Umbilical cord (tissue), 2 donors: ENCODE data around the gene VPS51. TPM values are rescaled to one million over a fixed set of nuclear protein-coding genes. Genes with fewer than 3 reads are reported as not detected.

Experiments
- DNase-seq: peaks from one replicate; pipeline ENCODE4 v3.0.0-alpha.2; 2015; ENCODE audit warnings: low spot score
- total RNA-seq: library from RNA; depleted of rRNA; stranded (reverse); fragments of >200 nt; gene quantifications from one replicate; pipeline ENCODE4 v1.2.3, GENCODE V29; 2014; ENCODE audit warnings: low replicate concordance; ENCODE audit not compliant: insufficient read depth

VPS51 gene
- total RNA-seq, 1 donor from 2014 or later: 117 TPM

DNA sequence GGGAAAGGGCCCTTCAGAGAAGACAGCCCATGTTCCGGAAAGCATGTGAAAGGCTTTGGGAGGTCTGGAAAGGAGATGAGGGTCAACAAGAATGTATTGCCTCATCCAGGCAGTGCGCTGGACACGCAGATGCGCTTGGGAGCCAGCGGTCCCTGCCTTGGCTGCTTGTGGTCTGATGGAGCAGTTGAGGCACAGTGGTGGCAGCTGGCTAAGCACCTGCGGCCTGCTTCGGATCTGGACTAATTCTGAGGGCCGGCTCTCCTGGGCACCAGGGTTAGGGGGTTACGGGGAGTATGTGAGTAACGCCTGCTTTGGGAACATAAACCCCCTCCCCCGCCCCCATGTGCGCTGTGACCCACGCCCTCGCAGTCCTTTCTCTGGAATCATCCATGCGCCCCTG, 11.1 kb downstream of the VPS51 start:
- no peak for DNase-seq

DNA sequence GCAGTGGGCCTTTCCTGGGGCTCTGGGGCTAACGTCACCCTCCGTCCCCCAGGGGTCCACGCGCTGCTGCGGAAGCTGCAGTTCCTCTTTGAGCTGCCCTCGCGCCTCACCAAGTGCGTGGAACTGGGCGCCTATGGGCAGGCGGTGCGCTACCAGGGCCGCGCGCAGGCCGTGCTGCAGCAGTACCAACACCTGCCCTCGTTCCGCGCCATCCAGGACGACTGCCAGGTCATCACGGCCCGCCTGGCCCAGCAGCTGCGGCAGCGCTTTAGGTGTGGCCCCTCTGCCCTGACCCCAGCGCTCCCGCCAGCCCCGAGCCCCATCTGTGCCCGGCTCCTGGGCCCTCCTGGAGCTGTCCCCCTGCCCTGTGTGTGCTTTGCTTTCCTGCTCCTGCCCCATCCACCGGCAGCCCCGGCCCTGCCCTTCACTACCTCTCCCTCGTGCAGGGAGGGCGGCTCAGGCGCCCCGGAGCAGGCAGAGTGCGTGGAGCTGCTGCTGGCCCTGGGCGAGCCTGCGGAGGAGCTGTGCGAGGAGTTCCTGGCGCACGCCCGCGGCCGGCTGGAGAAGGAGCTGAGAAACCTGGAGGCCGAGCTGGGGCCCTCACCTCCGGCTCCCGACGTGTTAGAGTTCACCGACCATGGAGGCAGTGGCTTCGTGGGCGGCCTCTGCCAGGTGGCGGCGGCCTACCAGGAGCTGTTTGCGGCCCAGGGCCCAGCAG, 11.9 kb downstream of the VPS51 start:
- no peak for DNase-seq

DNA sequence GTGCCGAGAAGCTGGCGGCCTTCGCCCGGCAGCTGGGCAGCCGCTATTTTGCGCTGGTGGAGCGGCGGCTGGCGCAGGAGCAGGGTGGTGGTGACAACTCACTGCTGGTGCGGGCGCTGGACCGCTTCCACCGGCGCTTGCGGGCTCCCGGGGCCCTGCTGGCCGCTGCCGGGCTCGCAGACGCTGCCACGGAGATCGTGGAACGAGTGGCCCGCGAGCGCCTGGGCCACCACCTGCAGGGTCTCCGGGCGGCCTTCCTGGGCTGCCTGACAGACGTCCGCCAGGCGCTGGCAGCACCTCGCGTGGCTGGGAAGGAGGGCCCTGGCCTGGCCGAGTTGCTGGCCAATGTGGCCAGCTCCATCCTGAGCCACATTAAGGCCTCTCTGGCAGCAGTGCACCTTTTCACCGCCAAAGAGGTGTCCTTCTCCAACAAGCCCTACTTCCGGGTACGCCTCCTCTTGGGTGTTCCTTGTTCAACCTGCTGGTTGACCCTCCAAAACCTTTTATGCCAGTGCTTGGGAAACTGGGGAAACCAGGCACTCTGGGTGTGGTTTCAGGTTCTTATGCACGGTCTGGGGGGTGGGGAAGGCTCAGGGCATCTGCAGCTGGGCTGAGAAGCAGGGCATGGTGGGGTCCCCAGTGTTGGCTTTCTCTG, 12.6 kb downstream of the VPS51 start:
- no peak for DNase-seq

DNA sequence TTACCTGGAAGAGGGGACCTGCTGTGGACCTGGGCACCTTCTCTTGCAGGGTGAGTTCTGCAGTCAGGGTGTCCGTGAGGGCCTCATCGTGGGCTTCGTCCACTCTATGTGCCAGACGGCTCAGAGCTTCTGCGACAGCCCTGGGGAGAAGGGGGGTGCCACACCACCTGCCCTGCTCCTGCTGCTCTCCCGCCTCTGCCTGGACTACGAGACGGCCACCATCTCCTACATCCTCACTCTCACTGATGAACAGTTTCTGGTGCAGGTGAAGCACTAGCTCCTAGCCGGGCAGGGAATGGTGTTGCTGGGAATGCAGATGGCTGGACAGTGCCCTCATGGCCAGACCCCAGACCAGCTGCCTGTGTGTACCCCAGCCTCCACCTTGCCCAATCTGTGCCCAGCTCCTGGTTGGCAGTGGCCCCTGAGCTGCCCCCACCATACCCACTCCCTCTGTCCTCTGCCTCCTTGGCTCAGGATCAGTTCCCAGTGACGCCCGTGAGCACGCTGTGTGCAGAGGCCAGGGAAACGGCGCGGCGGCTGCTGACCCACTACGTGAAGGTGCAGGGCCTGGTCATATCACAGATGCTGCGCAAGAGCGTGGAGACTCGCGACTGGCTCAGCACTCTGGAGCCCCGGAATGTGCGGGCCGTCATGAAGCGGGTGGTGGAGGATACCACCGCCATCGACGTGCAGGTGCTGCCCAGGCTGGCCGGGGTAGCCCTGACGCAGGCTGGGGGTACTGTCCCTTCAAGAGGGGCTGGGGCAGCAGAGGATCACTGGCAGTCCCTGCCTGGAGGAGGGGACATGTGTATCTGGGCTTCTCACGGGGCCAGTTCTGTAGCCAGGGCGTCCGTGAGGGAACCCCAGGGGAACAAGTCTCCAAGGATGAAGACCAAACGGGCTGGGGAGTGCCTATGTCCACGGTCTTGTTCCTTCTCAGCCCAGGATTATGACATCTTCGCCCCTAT, 13.5 kb downstream of the VPS51 start:
- no peak for DNase-seq

DNA sequence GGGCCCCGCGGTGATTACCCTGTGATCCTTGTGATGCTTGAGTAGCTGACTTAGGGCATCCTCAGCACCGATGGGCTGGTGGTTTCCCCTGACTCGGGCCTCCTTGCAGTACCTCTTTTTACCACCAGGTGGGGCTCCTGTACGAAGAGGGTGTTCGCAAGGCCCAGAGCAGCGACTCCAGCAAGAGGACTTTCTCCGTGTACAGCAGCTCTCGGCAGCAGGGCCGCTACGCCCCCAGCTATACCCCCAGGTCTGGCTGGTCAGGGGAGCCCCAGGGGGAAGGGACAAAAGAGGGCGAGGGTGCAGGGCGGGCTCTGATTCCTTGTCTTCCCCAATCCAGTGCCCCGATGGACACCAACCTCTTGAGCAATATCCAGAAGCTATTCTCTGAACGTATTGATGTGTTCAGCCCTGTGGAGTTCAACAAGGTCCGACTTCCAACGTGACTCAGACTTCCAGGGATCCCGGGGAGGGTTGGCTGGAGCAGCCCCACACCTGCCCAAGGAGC, 14.4 kb downstream of the VPS51 start:
- DNase-seq: peak; percentile 82

DNA sequence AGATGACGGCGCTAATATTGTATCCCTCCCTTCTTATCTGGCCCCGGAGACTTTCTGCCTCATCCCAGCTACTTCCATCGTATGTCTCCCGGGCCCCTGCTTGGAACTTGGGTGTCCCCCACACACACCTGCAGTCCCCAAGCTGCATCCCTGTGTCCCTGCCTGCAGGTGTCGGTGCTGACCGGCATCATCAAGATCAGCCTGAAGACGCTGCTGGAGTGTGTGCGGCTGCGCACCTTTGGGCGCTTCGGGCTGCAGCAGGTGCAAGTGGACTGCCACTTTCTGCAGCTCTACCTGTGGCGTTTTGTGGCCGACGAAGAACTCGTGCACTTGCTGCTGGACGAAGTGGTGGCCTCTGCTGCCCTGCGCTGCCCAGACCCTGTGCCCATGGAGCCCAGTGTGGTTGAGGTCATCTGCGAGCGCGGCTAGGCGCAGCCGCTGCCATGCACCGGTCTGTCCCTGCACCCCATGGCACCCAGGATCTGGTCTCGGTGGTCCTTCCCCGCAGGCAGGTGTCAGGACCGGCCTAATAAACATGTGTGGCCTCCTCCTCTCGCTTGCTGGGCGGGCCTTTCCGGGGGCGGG, 15.2 kb downstream of the VPS51 start:
- DNase-seq: no peak

DNA sequence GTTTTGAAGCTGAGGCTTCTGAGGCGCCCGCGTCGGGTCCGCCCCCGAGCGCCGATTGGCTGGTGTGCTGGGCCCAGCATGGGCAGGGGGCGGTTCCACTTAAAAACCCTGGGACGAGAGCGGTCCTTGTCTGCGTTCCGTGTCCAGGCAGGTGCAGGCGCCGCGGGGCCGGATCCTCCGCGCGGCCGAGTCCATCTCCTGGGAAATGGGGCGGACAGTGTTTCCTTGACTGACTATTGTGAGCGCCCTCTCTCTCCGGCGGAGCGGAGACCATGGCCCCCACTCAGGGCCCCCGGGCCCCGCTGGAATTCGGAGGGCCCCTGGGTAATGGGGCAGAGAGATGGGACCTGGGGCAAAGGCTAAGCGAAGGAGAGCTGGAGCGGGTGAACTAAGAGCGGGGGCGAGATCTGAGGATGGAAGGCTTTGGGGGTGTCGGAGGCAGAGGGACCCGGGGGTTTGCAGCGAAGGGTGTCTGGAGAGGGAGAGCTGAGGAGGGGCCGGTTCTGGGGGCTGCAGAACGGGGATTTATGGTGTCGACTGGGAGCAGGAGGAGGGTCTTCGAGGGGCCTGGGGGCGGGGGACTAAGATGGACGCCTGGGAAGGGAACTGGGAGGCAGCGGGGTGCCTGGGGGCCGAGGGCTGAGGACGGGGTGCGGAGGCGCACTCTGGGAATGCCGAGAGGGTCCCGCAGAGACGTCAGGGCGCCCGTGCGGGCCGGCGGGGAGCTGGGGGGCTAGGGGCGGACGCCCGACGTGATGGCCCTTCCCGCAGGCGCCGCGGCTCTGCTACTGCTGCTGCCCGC, 15.9 kb downstream of the VPS51 start, which contains the start of gene TM7SF2:
Gene TM7SF2 (plus strand): TSS at position 129 of the 802 bp plus-strand sequence. CDS start 144 bp downstream, at position 273.
- peak; percentile 92 for DNase-seq

DNA sequence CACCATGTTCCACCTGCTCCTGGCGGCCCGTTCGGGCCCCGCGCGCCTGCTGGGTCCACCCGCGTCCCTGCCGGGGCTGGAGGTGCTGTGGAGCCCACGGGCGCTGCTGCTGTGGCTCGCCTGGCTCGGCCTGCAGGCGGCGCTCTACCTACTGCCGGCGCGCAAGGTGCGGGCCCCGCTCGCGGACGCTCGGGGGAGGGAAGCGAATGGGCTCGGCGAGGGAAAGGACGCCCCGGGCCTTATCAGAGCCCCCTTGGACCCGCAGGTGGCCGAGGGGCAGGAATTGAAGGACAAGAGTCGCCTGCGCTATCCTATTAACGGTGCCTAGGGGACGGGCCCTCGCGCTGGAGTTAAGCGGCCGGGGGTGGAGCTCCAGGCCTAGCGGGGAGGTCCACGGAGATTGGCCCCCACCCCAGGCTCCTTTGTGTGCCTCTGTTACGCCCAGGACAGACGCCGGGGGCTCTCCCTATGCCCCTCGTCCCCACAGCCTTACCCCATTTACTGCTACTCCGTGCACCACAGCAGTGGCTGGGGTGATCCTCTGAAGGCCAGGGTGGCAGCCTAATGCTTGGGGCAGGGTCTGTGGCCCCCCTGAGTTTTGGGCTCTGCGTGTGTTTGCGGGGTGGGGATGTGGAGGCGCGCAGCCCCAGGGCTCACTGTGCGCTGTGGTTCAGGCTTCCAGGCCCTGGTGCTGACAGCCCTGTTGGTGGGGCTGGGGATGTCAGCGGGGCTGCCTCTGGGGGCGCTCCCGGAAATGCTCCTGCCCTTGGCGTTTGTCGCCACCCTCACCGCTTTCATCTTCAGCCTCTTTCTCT, 16.7 kb downstream of the VPS51 start:
- no peak for DNase-seq

DNA sequence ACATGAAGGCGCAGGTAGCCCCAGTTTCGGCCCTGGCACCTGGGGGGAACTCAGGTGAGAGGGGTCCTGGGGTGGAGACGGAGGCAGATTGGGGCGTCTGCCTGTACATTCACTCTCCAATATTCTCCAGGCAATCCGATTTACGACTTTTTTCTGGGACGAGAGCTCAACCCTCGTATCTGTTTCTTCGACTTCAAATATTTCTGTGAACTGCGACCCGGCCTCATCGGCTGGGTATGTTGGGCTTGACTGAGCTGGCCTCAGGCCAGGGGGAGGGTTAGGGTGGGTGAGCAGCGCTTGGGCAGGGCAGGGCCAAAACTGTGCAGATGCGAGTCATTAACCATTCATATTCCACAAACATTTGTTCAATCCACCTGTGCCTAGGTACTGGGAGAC, 17.3 kb downstream of the VPS51 start:
- DNase-seq: peak; percentile 57

DNA sequence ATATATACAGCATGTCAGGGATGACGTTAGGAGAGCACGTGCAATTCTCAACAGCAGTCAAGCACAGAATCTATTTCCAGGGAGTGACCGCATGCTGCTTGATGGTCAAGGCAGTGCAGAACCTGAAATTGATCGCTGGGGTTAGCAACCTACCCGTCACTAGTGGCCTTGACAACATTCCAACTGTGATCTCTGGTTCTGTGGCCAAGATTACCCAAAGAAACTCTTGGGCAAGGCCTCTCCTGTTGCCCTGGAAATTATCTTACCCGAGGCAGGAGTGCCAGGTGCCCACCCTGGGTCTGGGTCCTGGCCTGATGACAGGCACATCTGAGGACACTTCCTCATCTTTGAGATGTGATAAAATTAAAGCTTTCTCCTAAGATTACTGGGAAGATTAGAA, 17.8 kb downstream of the VPS51 start:
- DNase-seq: no peak

DNA sequence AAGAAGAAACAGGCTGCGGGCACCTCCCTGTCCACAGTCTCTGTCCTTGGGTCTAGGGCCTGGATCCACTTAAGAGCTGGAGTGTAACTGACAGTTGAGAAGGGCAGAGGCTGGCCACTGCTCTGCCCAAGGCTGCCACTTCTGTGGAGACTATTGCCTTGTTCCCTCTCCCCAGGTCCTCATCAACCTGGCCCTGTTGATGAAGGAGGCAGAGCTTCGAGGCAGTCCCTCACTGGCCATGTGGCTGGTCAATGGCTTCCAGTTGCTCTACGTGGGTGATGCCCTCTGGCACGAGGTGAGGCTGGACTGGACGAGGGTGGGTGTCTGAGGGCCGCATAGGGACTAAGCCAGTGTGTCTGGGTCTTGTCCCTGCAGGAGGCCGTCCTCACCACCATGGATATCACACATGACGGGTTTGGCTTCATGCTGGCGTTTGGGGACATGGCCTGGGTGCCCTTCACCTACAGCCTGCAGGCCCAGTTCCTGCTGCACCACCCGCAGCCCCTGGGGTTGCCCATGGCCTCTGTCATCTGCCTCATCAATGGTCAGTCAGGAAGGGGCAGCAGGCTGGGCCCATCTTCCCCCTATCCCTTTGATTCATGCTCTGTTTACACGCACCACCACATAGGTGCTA, 18.6 kb downstream of the VPS51 start:
- no peak for DNase-seq

DNA sequence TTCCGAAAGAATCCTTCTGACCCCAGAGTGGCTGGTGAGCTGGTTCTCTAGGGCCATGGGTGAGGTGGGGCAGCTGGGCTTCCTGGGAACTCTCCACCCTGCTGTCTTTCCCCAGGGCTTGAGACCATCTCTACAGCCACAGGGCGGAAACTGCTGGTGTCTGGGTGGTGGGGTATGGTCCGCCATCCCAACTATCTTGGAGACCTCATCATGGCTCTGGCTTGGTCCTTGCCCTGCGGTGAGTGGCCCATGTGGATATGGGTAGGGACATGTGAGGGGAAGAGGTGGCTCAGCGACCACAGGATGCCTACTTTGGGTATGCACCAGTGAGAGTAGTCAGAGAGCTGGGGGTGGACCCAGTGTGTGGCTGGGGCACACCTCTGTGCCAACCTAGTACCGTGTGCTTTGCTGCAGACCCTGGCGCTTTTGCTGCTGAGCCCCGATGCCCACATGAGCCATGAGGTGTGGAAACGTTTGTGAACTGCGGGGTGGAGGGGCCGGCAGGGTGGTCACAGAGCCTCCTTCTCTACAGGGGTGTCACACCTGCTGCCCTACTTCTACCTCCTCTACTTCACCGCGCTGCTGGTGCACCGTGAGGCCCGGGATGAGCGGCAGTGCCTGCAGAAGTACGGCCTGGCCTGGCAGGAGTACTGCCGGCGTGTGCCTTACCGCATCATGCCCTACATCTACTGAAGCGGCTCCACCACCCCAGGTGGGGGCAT, 19.5 kb downstream of the VPS51 start:
- no peak for DNase-seq

DNA sequence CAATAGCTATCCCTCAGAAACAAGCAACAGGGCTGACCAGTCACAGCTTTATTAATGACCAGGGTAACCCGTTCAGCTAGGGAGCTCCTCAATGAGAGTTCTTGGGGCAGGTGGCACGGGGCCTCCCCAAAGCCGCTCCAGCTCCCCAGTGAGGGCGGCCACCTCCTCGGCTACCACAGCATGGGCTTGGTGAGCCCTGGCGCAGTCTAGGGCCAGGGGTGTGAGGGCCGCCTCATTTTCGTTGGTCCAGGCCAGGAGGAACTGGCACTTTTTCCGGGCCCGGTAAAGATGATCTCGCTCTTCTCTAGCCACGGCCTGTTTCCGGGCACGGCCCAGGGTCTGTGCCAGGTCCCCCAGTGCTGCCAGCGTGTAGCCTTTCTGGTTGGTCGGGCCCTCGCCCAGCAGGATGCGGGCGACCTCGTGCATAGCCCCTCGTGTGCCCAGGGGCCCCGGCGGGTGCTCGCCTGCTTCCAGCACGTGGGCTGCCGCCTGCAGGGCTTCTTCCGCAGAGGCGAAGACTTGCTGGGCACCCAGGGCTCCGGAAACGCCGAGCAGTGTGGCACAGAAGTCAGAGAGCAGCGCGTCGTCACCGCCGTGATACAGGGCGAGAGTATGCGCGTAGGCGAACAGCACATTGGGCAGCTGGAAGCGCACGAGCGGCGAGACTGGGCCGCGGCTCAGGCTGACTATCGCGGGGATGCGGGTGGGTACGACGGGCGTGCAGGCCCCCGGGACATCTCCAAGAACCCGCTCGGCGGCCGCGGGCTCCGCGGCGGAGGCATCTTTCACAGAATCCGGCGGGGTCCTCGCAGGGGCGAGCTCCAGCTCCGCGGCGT, 20.6 kb downstream of the VPS51 start:
- no peak for DNase-seq

DNA sequence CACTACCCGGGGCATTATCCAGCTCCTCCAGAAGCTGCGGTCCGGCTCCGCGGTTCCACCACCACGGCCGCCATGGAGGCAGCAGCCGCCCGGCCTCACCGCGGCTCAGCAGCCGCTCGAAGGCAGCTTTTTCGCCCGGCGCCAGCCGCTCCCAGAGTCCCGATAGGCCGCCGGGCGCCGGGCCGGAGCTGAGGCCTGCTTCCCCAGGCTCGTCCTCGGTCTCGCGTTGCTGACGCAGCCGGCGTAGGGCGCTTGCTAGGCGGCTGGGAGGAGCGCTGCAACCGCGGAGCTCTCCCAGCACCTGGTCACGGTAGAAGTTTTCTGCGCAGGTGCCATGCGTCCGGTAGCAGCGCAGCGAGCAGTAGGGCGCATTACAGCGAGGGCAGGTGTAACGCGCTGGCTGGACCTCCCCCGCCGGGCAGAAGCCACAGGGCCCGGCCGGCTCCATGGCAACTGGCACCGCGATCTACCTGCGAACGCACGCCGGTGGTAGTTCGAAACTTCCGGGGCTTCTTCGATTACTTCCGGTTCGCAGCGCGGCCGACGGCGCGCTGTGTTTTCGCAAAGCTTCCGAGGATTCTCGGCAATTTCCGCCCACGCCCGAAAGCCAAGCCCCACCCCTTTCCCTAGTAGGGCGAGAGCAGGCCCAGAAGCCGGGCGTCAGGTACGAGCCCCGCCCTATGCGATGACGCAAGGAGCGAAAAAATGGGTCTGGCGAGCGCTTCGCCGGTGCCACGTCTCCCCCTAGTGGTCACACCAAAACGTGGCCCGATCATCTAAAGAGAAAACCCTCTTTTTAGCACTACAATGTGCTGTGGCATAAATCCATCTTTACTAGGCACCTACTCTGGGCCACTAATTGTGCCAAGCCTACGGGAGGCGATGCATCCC, 21.4 kb downstream of the VPS51 start, which contains the start of gene ZNHIT2:
Gene ZNHIT2 (minus strand): TSS at position 496 of the 891 bp plus-strand sequence. CDS start 48 bp downstream, at position 448.
- peak; percentile 99 for DNase-seq

DNA sequence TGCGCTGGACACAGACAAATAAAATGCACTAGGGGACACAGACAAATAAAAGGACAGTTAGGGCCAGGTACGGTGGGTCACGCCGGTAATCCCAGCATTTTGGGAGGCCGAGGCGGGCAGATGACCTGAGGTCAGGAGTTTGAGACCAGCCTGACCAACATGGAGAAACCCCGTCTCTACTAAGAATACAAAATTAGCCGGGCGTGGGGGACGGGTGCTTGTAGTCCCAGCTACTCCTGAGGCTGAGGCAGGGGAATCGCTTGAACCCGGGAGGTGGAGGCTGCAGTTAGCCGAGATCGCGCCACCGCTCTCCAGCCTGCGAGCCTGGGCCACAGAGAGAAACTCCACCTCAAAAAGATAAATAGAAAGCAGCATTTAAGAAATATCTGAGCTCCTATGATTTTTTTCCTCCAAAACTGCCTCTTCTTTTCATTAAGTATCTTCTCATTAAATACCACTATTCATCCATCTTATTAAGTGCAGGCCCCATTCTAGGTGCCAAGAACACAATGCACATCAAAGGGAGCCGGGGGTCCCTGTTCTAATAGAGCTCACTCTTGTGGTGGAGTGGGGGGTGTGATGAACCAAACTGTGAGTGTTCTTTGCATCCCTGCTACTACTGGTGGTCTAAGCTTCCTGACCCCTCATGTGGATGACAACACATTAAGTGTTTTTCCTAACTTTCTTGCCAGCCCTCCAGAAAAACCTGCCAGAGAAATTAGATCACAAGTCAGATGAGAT, 22.3 kb downstream of the VPS51 start:
- DNase-seq: no peak
